ENCODE data around the gene ANKRA2. TPM values are rescaled to one million over a fixed set of nuclear protein-coding genes. Genes with fewer than 3 reads are reported as not detected.
A peak's percentile ranks its signal among the peaks of the same experiment; 100 is the strongest.

The ANKRA2 gene
- total RNA-seq, 2 experiments from 2014 or later = 45.0 to 45.1 TPM

- no peak for DNase-seq
- Histone ChIP-seq H3K4me3 (ENCODE audit: low read length) (no peak overlapping the region), H3K4me1 (ENCODE audit: insufficient read depth, low read length) (no peaks in the 10 kb centered on the region), H3K27ac (ENCODE audit: low read depth in 1 of 2, low read length in 2 of 2) (no peak overlapping the region), H3K9me3 (ENCODE audit: control insufficient read depth in 1 of 2, insufficient read depth in 1 of 2, low read length in 2 of 2) (no peaks in the 10 kb centered on the region), H3K27me3 (ENCODE audit: control insufficient read depth in 1 of 2, insufficient read depth in 2 of 2, low read length in 2 of 2) (no peaks in the 10 kb centered on the region), H3K36me3 (ENCODE audit: insufficient read depth, low read length) (no peaks in the 10 kb centered on the region)
- no peaks in the 10 kb centered on the region for H3K9me3 Mint-ChIP-seq
- no peaks in the 10 kb centered on the region for H3K4me1 Mint-ChIP-seq (ENCODE audit: low read depth)
- POLR2A ChIA-PET = no interaction called here
- CTCF ChIA-PET = no interaction called here
- no peak for ATAC-seq (ENCODE audit: poor library complexity)
- intact Hi-C loops (cut with DNase I, micrococcal nuclease) = loop anchor here in 1 of 2 experiments (1.0 to 10.0 kb wide), 2 partner anchors 200 to 312 kb away; no protein-coding TSS in a partner anchor
- no peak overlapping the region for H3K27ac Mint-ChIP-seq
- no peak overlapping the region for H3K4me3 Mint-ChIP-seq
- no peaks in the 10 kb centered on the region for H3K27me3 Mint-ChIP-seq
- H3K36me3 Mint-ChIP-seq (ENCODE audit: low read depth) = no peaks in the 10 kb centered on the region
- TF ChIP-seq CTCF (IDR thresholded peaks at IDR 0.05) = no peak
Observed at GRCh38 chr5:73592551-73592950, 27.1 kb upstream of the ANKRA2 start.

GRCh38 chr5:73591698-73592501, 26.5 kb upstream of the ANKRA2 start:
- Histone ChIP-seq H3K4me3 (ENCODE audit: low read length) (no peak overlapping the region), H3K9me3 (ENCODE audit: control insufficient read depth in 1 of 2, insufficient read depth in 1 of 2, low read length in 2 of 2) (no peaks in the 10 kb centered on the region), H3K27me3 (ENCODE audit: control insufficient read depth in 1 of 2, insufficient read depth in 2 of 2, low read length in 2 of 2) (no peaks in the 10 kb centered on the region), H3K4me1 (ENCODE audit: insufficient read depth, low read length) (no peaks in the 10 kb centered on the region), H3K27ac (ENCODE audit: low read depth in 1 of 2, low read length in 2 of 2) (no peak overlapping the region), H3K36me3 (ENCODE audit: insufficient read depth, low read length) (no peaks in the 10 kb centered on the region)
- Mint-ChIP-seq H3K4me3 (no peak overlapping the region), H3K27ac (no peak overlapping the region), H3K4me1 (ENCODE audit: low read depth) (no peaks in the 10 kb centered on the region), H3K9me3 (no peaks in the 10 kb centered on the region), H3K36me3 (ENCODE audit: low read depth) (no peaks in the 10 kb centered on the region), H3K27me3 (no peaks in the 10 kb centered on the region)
- no peak for TF ChIP-seq CTCF (IDR thresholded peaks at IDR 0.05)
- ATAC-seq (ENCODE audit: poor library complexity) = no peak
- no peak for DNase-seq
- intact Hi-C loops (cut with DNase I, micrococcal nuclease) = loop anchor here (1.0 to 10.0 kb wide), 4 partner anchors 200 to 1057 kb away; no protein-coding TSS in a partner anchor
- ChIA-PET POLR2A (interaction anchor here (0.6 to 0.9 kb wide), 2 partner anchors 36 to 201 kb away, joined by 3 to 5 read pairs; no protein-coding TSS in a partner anchor), CTCF (interaction anchor here (1.1 to 2.4 kb wide), 6 partner anchors 10 to 200 kb away, joined by 3 to 13 read pairs (median 4); no protein-coding TSS in a partner anchor)

- H3K9me3 Mint-ChIP-seq = no peaks in the 10 kb centered on the region
- POLR2A ChIA-PET = interaction anchor here (0.6 to 0.9 kb wide), 2 partner anchors 36 to 202 kb away, joined by 3 to 5 read pairs; no protein-coding TSS in a partner anchor
- peak; percentile 62 for ATAC-seq (ENCODE audit: poor library complexity)
- CTCF ChIA-PET = interaction anchor here (0.7 to 2.4 kb wide), 7 partner anchors 9 to 201 kb away, joined by 3 to 13 read pairs (median 4); no protein-coding TSS in a partner anchor
- H3K36me3 Mint-ChIP-seq (ENCODE audit: low read depth) = no peaks in the 10 kb centered on the region
- Histone ChIP-seq H3K36me3 (ENCODE audit: insufficient read depth, low read length) (no peaks in the 10 kb centered on the region), H3K4me1 (ENCODE audit: insufficient read depth, low read length) (no peaks in the 10 kb centered on the region), H3K27me3 (ENCODE audit: control insufficient read depth in 1 of 2, insufficient read depth in 2 of 2, low read length in 2 of 2) (no peaks in the 10 kb centered on the region), H3K27ac (ENCODE audit: low read depth in 1 of 2, low read length in 2 of 2) (no peak overlapping the region), H3K4me3 (ENCODE audit: low read length) (no peak overlapping the region), H3K9me3 (ENCODE audit: control insufficient read depth in 1 of 2, insufficient read depth in 1 of 2, low read length in 2 of 2) (no peaks in the 10 kb centered on the region)
- no peak overlapping the region for H3K4me3 Mint-ChIP-seq
- intact Hi-C loops (cut with DNase I, micrococcal nuclease) = loop anchor here (1.0 to 10.0 kb wide), 4 partner anchors 201 to 1058 kb away; no protein-coding TSS in a partner anchor
- no peaks in the 10 kb centered on the region for H3K27me3 Mint-ChIP-seq
- DNase-seq = peak in 10 of 14 experiments; percentile 9 to 83 (median 40)
- no peaks in the 10 kb centered on the region for H3K4me1 Mint-ChIP-seq (ENCODE audit: low read depth)
- H3K27ac Mint-ChIP-seq = no peak overlapping the region
- peak; percentile 92 for TF ChIP-seq CTCF (IDR thresholded peaks at IDR 0.05)
Observed at GRCh38 chr5:73591102-73591695, 25.8 kb upstream of the ANKRA2 start.
